GM19467 (cell line): ENCODE measurements around the gene DYDC2.
"Not testable (repeated sequence)": the region's sequence is repeated elsewhere in the genome, so short reads cannot be mapped to it uniquely, and the experiment has no call there.

Source experiments
- ATAC-seq: cut with Tn5 transposase; IDR thresholded peaks from one replicate; pipeline ENCODE4 v1.9.1; 2021; ENCODE audit warnings: mild to moderate bottlenecking, moderate library complexity; ENCODE audit not compliant: unreplicated experiment

DYDC2 gene

DNA sequence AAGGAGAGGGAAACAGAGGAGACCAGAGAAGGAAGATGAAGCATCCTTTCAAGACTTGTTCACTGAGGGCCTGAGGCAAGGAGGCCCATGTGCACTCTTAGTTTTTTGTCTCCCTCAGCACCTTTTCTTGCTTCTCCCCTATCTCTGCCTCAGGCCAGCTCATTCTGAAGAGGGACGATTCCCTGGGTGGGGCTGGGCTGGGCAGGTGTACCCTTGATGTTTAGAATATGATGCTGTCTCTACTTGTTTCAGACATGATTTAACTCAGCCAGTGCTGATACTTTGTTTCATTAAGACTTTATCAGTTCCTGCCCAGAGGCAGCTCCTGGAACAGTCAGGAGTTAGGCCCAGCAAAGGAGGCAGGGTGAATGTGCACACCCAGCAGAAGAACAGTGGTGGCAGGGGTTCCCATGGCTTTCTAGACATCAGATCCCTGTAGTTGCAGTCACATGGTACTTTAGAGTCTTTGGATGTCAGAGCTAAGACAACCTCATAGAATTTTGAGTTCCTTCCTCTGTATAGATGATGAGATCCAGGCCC lies 55.2 kb downstream of the DYDC2 start:
- ATAC-seq = no peak

DNA sequence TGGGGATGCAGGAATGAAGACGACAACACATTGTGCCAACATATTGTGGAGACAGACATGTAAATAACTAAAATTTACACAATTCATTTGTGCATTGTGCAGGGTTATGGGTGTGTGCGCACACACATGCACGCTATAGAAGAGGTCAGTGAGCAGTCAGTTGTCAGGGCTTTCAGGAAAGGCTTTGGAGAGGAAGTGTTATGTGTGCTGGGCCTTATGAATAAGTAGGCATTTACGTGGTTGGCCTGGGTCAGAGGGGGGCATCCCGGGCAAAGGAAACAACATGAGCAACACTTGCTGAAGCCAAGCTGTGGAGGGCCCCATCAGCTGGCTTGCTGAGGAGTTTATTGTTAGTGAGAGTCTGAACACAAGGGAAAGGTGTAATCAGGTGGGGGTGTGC lies 55.9 kb downstream of the DYDC2 start:
- no peak for ATAC-seq

DNA sequence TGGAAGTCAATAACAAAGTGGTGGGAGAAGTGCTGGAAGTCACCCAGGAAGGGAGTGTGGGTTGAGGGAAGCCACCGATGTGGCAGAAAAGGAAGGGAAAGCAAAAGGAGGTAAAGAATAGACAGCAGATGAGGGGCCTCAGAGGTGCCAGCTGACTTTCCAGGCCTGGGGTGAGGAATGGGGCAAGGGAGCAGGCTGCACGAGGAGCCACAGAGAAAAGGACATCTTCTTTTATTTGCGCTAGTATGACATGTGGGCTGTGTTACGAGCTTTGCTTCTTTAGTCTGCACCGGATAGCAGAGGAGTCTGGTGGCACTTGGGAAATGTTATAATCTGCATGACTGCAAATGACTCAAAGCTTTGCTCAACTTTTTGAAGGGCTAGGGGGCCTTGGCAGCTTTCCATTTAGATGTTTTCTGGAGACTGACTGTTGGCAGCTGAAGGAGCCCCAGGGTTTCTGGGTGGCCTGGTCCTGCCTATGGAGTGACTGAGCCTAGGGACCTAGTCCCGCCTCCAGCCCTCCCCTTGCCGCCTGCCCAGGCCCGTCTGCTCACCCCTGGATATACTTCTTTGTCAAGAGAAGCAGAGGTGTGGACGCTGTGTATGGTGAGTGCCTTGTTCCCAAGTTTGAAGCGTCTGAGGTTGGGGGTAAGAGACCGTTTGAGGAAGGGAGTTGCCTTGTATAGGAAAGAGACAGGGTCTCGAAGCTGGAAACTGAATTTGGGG lies 56.9 kb downstream of the DYDC2 start:
- no peak for ATAC-seq

DNA sequence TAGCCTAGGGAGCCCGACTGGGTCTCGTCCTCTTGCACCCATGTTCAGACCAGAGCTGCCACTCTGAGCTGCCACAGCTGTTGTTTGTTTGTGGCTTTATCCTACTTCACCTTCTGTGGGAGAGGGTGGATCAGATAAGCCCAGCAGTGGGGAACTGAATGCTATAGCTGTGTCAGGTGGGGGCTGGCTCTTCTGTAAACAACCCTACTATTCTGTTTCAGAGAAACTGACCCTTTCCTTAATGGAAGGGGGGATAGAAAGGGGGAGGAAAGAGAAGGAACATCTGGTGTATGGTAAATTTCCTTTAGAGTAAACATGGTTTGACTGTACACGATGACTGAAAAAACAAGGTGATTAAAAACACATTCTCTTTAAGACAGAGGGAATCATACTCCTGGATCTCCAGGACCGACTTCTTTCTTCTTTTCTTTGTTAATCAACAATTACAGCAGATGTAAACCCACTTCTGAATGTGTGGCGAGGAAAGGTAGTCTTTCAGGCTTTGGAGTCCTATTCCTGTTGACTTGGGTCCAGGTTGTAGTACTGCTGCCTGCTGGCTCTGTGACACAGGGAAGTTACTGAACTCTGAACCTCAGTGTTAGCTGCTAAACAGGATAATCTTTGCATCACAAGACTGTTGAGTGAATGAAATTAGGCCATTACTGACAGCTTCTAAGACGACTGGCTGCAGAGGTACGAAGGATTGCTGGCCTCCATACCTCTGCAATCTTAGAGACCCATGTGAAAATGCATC lies 57.7 kb downstream of the DYDC2 start:
- ATAC-seq = no peak

DNA sequence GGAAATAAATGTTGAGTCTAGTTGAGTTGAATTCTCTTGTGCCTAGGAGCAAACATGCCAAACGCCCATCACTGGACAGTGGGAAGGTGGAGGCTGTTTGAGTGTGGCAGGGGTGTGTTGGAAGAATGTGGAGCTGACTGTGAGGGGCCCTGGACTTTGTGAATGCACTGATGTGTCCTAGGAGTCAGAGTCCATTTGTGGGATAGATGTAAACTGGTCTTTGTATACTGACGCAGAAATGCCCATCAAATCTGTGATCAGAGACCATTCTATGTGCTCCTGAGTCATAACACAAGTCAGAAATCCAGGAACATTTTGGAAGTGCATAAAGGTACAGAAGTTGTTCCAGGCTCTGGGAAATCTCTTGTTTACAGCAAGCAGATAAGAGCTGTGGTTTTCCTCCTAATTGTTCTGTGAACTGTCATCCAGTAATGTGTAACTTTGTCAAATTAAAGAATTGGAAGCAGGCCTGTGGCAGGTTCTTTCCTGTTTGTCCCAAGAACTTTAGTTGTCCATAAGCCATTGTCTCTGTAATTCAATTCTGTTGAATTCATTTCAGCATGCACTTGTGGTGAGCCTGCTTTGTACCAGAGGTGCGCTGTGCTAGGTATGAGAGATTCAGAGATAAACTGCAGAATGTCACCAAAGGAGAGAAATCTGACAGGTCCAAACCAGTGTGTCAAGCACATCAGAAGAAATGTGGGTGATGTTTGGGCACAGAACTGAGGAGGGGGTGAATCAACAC lies 59.3 kb downstream of the DYDC2 start:
- ATAC-seq = no peak

DNA sequence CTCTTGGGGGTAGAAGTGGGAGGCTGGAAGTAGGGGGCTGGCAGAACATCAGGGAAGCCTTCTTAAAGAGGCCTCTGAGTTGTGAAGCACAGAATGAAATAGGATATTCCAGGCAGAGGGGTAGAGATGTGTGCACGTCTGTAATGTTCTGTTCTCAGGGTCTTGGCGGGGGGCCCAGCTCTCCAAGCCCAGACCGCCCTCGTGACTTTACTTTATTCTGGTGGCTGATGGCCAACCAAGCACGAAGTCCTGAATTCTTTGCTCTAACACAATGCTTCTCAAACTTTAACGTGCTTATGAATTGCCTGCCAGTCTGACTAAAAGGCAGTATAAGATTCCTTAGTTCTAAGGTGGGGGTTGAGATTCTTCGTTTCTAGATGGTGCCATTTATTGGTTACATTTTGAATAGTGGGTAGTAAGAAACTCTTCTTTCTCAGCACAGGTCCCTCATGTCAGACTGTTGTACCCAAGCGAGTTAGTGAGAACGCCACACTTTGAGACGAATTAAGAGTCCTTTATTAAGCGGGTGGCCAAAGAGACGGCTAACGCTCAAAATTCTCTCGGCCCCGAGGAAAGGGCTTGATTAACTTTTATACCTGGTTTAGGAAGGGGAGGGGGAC lies 60.0 kb downstream of the DYDC2 start:
- ATAC-seq = no peak

DNA sequence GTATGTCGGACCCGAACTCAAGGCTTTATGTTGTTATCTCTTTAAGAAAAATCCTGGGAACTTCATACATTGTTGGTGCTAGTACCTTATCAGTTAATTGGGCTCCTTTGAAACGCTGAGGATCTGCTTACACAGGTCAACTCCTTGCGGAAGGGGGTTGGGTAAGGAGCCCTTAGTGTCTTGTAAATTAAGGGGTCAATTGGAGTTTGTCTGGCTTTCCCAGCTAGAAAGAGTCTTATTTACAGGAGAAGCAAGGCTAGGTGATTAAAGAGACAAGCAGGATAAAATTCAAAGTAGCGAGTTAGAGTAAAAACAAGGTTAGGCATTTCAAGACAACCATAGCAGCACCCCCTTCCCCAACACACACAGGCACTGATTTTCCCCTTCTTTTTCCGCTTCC lies 60.7 kb downstream of the DYDC2 start:
- not testable (repeated sequence) for ATAC-seq
